ENCODE results near the gene CREB5.
A peak's percentile ranks its signal among the peaks of the same experiment; 100 is the strongest.

Gene CREB5, protein sequence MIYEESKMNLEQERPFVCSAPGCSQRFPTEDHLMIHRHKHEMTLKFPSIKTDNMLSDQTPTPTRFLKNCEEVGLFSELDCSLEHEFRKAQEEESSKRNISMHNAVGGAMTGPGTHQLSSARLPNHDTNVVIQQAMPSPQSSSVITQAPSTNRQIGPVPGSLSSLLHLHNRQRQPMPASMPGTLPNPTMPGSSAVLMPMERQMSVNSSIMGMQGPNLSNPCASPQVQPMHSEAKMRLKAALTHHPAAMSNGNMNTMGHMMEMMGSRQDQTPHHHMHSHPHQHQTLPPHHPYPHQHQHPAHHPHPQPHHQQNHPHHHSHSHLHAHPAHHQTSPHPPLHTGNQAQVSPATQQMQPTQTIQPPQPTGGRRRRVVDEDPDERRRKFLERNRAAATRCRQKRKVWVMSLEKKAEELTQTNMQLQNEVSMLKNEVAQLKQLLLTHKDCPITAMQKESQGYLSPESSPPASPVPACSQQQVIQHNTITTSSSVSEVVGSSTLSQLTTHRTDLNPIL

DNA sequence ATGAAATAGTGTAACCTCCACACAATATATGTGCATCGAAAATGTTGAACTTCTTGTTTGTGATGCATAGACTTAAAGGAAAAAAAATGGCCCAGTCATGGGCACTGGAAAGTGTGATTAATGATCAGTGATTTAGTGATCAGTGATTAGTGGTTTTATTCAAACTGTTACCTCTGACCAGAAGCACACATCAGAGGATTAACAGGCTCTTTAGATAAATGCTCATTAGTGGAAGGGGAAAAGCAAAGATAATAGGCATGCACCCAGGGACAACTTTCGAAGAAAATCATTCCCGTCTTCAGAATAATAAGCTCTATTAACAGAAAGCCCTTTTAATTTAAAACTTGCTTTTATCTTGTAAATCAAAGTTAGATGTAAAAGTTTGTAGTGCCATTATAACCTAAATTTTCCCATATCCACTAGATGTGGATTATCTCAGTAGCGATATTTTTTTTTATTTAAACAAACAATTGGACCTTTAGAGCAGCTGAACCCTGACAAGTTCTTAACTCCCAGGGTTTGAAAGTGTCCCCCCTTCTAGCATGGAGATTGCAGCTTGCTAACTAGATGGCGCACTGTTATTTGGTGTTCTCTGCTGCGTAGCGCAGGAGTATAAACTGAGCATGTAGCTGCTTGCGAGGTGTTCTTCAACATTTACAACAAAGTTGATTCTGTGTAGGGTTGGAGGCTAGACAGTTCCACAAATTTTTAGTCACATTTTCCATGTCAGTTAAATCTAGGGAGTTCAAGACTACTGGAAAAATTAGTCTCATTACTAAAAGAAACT lies at the start of gene CREB5:
TSS of gene CREB5 (plus strand) at position 643 of the 787 bp plus-strand sequence. CDS start 397 bp downstream, outside the sequence.
- TF ChIP-seq, protein P1, sequence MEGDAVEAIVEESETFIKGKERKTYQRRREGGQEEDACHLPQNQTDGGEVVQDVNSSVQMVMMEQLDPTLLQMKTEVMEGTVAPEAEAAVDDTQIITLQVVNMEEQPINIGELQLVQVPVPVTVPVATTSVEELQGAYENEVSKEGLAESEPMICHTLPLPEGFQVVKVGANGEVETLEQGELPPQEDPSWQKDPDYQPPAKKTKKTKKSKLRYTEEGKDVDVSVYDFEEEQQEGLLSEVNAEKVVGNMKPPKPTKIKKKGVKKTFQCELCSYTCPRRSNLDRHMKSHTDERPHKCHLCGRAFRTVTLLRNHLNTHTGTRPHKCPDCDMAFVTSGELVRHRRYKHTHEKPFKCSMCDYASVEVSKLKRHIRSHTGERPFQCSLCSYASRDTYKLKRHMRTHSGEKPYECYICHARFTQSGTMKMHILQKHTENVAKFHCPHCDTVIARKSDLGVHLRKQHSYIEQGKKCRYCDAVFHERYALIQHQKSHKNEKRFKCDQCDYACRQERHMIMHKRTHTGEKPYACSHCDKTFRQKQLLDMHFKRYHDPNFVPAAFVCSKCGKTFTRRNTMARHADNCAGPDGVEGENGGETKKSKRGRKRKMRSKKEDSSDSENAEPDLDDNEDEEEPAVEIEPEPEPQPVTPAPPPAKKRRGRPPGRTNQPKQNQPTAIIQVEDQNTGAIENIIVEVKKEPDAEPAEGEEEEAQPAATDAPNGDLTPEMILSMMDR (IDR thresholded peaks at IDR 0.05; ENCODE audit: low read depth, low read length): no peak
- no peak for DNase-seq (ENCODE audit: extremely low read depth, low read depth)

DNA sequence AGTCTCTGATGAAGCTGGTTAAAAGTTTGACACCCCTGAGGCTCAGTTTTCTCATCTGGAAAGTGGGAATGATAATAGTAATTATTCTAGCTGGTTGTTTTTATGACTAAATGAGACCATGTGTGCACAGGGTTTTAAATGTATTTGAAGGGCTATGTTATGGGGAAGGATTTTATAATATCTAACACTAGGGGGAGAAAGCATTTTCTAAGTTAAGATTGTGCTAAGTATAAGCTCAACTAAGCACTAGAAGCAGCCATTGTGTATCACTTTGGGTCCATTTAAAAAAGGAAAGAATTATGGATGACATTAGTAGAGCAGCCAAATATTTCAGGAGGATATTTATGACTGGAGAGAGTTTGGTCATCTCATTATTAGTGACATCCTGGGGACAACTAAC lies 49.5 kb upstream of the CREB5 start:
- DNase-seq (ENCODE audit: extremely low read depth, low read depth): no peak
- TF ChIP-seq, protein P1 (IDR thresholded peaks at IDR 0.05; ENCODE audit: low read depth, low read length): no peak

DNA sequence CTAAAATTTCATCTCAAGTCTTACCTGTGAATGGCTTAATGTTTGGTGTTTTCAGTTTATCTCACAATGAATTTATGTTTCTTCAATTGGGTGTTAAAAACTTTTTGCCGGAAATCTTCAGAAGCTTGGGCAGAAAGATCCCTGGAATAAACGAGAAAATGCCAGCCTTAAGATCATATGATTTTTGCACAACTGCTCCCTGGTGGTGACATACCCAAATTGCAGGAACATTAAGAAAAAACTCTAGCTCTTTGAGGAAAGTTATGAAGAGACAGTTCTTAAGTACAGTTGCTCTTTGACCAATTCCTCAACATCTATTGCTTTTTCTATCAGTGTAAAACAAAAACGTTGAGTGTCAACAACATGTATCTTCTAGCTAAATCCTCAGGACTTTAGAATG lies 48.2 kb upstream of the CREB5 start:
- DNase-seq (ENCODE audit: extremely low read depth, low read depth): no peak
- TF ChIP-seq, protein P1 (IDR thresholded peaks at IDR 0.05; ENCODE audit: low read depth, low read length): peak; percentile 6; the same call in 1 of the 2 replicates

DNA sequence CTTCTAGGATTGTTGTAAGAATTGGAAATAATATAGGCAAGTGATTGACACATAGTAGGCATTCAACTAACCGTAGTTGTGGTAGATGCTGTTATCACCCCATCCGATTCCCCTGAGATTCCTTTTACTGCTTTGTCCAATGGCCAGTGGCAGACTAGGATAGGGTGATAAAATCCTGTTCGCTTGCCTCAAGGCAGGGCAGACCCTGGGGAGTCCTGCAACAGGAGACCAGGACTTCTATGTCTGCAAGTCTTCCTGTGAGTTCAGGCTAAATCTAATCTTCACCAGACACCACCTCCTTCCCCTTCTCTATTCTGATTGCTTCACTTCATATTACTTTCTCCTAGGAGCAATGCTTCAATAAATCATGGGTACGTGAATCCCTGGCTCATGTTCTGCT lies 42.8 kb upstream of the CREB5 start:
- TF ChIP-seq, protein P1 (IDR thresholded peaks at IDR 0.05; ENCODE audit: low read depth, low read length): no peak
- no peak for DNase-seq (ENCODE audit: extremely low read depth, low read depth)

DNA sequence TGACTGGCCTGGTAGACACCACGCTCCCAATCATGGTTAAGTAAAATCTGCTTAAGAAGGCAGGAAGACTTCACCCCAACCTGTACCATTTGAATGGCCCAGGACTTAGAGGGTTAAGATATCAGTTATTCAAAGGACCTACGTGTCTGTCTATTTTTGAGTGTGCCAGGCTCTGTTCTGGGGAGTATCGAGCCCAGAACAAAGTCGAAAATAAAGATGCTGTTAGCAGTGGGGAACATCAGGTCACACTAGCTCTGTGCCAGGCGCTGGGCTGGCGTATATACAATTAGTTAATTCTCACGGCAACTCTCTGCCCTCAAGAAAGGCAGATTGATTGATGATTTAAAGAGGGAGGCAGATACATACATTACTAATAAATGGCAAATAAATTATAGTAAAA lies 40.5 kb upstream of the CREB5 start:
- DNase-seq (ENCODE audit: extremely low read depth, low read depth): no peak
- TF ChIP-seq, protein P1 (IDR thresholded peaks at IDR 0.05; ENCODE audit: low read depth, low read length): no peak

DNA sequence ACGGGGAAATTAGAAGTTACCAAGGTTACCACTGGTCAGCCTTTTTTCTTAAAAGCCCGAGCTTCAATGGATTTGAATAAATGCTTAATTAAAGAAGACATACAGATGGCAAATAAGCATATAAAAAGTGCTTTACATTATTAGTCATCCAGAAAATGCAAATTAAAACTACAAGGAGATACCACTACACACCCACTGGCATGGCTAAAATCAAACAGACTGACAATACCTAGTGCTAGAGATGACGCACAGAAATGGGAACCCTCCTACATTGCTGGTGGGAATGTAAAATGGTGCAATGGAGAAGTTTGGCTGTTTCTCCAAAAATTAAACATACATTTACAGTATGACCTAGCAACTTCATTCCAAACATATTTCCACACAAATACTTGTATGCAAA lies 38.3 kb upstream of the CREB5 start:
- no peak for DNase-seq (ENCODE audit: extremely low read depth, low read depth)
- TF ChIP-seq, protein P1 (IDR thresholded peaks at IDR 0.05; ENCODE audit: low read depth, low read length): no peak

DNA sequence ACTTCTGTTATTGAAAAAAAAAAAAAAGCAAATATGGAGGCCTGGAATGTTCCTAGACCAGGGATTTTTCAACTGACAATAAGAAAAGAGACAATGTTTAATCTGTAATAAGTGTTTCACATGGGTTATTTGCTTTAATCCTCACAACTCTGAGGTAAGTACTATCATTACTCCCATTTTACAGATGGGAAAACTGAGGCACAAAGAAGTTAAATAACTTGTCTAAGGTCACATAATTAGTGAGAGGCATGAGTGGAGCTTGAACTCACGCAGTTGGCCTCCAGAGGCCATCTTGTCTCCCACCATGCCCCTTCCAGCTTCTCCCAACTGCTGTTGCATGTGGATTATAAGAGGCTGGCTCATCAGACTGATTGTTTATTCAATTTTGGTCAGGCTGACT lies 36.6 kb upstream of the CREB5 start:
- no peak for DNase-seq (ENCODE audit: extremely low read depth, low read depth)
- TF ChIP-seq, protein P1 (IDR thresholded peaks at IDR 0.05; ENCODE audit: low read depth, low read length): no peak

Measured in AG09319 (cell line).